ENCODE data around the gene PRTN3.

- TF ChIP-seq, protein P1, sequence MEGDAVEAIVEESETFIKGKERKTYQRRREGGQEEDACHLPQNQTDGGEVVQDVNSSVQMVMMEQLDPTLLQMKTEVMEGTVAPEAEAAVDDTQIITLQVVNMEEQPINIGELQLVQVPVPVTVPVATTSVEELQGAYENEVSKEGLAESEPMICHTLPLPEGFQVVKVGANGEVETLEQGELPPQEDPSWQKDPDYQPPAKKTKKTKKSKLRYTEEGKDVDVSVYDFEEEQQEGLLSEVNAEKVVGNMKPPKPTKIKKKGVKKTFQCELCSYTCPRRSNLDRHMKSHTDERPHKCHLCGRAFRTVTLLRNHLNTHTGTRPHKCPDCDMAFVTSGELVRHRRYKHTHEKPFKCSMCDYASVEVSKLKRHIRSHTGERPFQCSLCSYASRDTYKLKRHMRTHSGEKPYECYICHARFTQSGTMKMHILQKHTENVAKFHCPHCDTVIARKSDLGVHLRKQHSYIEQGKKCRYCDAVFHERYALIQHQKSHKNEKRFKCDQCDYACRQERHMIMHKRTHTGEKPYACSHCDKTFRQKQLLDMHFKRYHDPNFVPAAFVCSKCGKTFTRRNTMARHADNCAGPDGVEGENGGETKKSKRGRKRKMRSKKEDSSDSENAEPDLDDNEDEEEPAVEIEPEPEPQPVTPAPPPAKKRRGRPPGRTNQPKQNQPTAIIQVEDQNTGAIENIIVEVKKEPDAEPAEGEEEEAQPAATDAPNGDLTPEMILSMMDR (IDR thresholded peaks at IDR 0.05; ENCODE audit: low read depth, low read length), result no peak
- no peak for TF ChIP-seq EZH2phosphoT487 (IDR thresholded peaks at IDR 0.05; ENCODE audit: low read depth)
These were observed 13.0 kb upstream of the PRTN3 start, which contains the start of gene AZU1 for GRCh38 chr19:827710-828321.
